Karpas-422 (cell line): Measurements from ENCODE around the gene ITPRIPL1. TPM values are rescaled to one million over a fixed set of nuclear protein-coding genes. Genes with fewer than 3 reads are reported as not detected.

Source experiments
- DNase-seq: peaks from one replicate; pipeline ENCODE4 v3.0.0-alpha.2; 2015
- H2AFZ ChIP-seq: fragments of 200-600 bp; sonication (generic); 2 replicates; pipeline ENCODE4 v1.6.1; 2014; ENCODE audit warnings: antibody characterized with exemption, low read length, mixed read lengths
- H3K27ac ChIP-seq: fragments of 200-600 bp; sonication (generic); 2 replicates; pipeline ENCODE4 v1.5.1; 2014; ENCODE audit warnings: mild to moderate bottlenecking, low read length, moderate library complexity
- H3K27me3 ChIP-seq: fragments of 200-600 bp; sonication (generic); 2 replicates; pipeline ENCODE4 v1.6.1; 2014; ENCODE audit warnings: low read length, mixed read lengths
- H3K36me3 ChIP-seq: fragments of 200-600 bp; sonication (generic); 2 replicates; pipeline ENCODE4 v1.6.1; 2014; ENCODE audit warnings: low read length, mixed read lengths; ENCODE audit not compliant: insufficient read depth
- H3K4me1 ChIP-seq: fragments of 200-600 bp; sonication (generic); 2 replicates; pipeline ENCODE4 v1.6.1; 2014; ENCODE audit warnings: mild to moderate bottlenecking, low read length, mixed read lengths
- H3K4me2 ChIP-seq: fragments of 200-600 bp; sonication (generic); 2 replicates; pipeline ENCODE4 v1.6.1; 2014; ENCODE audit warnings: low read length, low read depth, mild to moderate bottlenecking; ENCODE audit not compliant: poor library complexity, severe bottlenecking
- H3K4me3 ChIP-seq: fragments of 200-600 bp; sonication (generic); 2 replicates; pipeline ENCODE4 v1.5.1; 2014; ENCODE audit warnings: mild to moderate bottlenecking, antibody characterized with exemption, low read length, mixed read lengths
- H3K79me2 ChIP-seq: fragments of 200-600 bp; sonication (generic); 2 replicates; pipeline ENCODE4 v1.6.1; 2014; ENCODE audit warnings: mild to moderate bottlenecking, low read length, mixed read lengths
- H3K9ac ChIP-seq: fragments of 200-600 bp; sonication (generic); 2 replicates; pipeline ENCODE4 v1.6.0; 2014; ENCODE audit warnings: low read length
- H3K9me2 ChIP-seq: fragments of 200-600 bp; sonication (generic), shearing (Covaris generic); replicated peaks from 2 replicates; pipeline ENCODE4 v1.6.0; 2014; ENCODE audit warnings: mild to moderate bottlenecking, low read length, moderate library complexity; ENCODE audit not compliant: insufficient read depth
- H3K9me3 ChIP-seq: fragments of 300-700, 200-600 bp; sonication (generic); 2 replicates; pipeline ENCODE4 v1.6.1; 2014; ENCODE audit warnings: low read length, mixed read lengths
- H4K20me1 ChIP-seq: fragments of 200-600 bp; sonication (generic); 2 replicates; pipeline ENCODE4 v1.6.1; 2014; ENCODE audit warnings: mild to moderate bottlenecking, antibody characterized with exemption, low read length, low read depth; ENCODE audit not compliant: insufficient read depth
- total RNA-seq: library from RNA; depleted of rRNA; stranded (reverse); fragments of >200 nt; shearing (Covaris generic); gene quantifications from 2 replicates; pipeline ENCODE4 v1.2.3, GENCODE V29; 2014; ENCODE audit warnings: low replicate concordance

The ITPRIPL1 gene
- total RNA-seq, 1 experiment from 2014 or later, result 12.4 TPM

- peaks cover 73% of the 10 kb centered on the region for H3K79me2 ChIP-seq
- H3K27me3 ChIP-seq, result no peaks in the 10 kb centered on the region
- H3K9ac ChIP-seq, result no peak overlapping the region
- no peak overlapping the region for H3K4me2 ChIP-seq
- no peak for DNase-seq
- H2AFZ ChIP-seq, result no peak overlapping the region
- H3K4me1 ChIP-seq, result peaks cover 14% of the 10 kb centered on the region
- H3K9me3 ChIP-seq, result no peaks in the 10 kb centered on the region
- H3K9me2 ChIP-seq, result no peaks in the 10 kb centered on the region
- no peaks in the 10 kb centered on the region for H4K20me1 ChIP-seq
- H3K27ac ChIP-seq, result no peak overlapping the region
- H3K4me3 ChIP-seq, result no peak overlapping the region
- H3K36me3 ChIP-seq, result peaks cover 35% of the 10 kb centered on the region; the same call in 1 of the 2 replicates
Measured at GRCh38 chr2:96340493-96341414, 15.6 kb downstream of the ITPRIPL1 start.

DNA sequence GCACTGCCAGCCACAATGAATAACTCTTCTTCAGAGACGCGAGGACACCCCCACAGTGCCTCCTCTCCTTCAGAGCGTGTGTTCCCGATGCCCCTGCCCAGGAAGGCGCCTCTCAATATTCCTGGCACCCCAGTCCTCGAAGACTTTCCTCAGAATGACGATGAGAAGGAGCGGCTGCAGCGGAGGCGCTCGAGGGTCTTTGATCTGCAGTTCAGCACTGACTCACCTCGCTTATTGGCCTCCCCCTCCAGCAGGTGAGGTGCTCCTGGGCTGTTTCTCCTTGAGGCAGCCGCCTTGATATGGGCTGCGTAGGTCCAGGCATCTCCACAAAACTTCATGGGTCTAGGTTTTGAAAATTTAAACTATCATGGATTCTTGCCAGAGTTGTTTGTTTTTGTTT lies 16.5 kb downstream of the ITPRIPL1 start:
- H3K9ac ChIP-seq, result no peak overlapping the region
- H3K4me1 ChIP-seq, result peaks cover 9% of the 10 kb centered on the region
- H3K9me2 ChIP-seq, result no peaks in the 10 kb centered on the region
- H2AFZ ChIP-seq, result no peak overlapping the region
- H3K27me3 ChIP-seq, result no peaks in the 10 kb centered on the region
- H3K9me3 ChIP-seq, result no peaks in the 10 kb centered on the region
- H4K20me1 ChIP-seq, result no peaks in the 10 kb centered on the region
- peaks cover 66% of the 10 kb centered on the region for H3K79me2 ChIP-seq
- H3K27ac ChIP-seq, result no peak overlapping the region
- H3K36me3 ChIP-seq, result peaks cover 35% of the 10 kb centered on the region; the same call in 1 of the 2 replicates
- no peak for DNase-seq
- H3K4me3 ChIP-seq, result no peak overlapping the region
- H3K4me2 ChIP-seq, result no peak overlapping the region

DNA sequence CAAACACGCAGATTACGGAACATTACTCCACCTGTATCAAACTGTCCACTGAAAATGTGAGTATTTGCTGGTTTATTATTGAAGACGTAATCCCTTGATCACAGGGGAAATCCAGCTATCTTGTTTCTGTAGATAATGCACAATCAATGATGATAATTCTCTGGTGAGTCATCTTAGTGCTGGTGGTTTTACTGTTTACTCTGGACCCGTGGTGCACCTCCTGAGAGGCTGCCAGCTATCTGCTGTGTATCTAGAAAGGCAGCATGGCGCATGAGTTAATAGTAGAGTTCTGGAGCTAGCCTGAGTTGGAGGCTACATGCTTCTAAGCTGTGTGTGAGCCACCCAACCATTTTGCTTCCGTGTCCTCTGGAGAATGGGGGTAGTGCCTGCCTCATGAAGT lies 17.0 kb downstream of the ITPRIPL1 start:
- Histone ChIP-seq H3K27ac (no peak overlapping the region), H3K4me3 (no peak overlapping the region), H3K27me3 (no peaks in the 10 kb centered on the region), H3K4me2 (no peak overlapping the region), H3K4me1 (peaks cover 5% of the 10 kb centered on the region), H3K9me2 (no peaks in the 10 kb centered on the region), H2AFZ (no peak overlapping the region), H3K9me3 (no peaks in the 10 kb centered on the region), H3K79me2 (peaks cover 61% of the 10 kb centered on the region), H3K36me3 (peaks cover 35% of the 10 kb centered on the region; the same call in 1 of the 2 replicates), H4K20me1 (no peaks in the 10 kb centered on the region), H3K9ac (no peak overlapping the region)
- no peak for DNase-seq

- Histone ChIP-seq H2AFZ (no peak overlapping the region), H3K9ac (no peak overlapping the region), H3K79me2 (peaks cover 42% of the 10 kb centered on the region), H3K27me3 (no peaks in the 10 kb centered on the region), H3K36me3 (peaks cover 35% of the 10 kb centered on the region; the same call in 1 of the 2 replicates), H3K4me1 (no peaks in the 10 kb centered on the region), H4K20me1 (no peaks in the 10 kb centered on the region), H3K27ac (no peak overlapping the region), H3K9me2 (no peaks in the 10 kb centered on the region), H3K9me3 (no peaks in the 10 kb centered on the region), H3K4me2 (no peak overlapping the region), H3K4me3 (no peak overlapping the region)
- no peak for DNase-seq
Measured at GRCh38 chr2:96344011-96344410, 18.9 kb downstream of the ITPRIPL1 start.

DNA sequence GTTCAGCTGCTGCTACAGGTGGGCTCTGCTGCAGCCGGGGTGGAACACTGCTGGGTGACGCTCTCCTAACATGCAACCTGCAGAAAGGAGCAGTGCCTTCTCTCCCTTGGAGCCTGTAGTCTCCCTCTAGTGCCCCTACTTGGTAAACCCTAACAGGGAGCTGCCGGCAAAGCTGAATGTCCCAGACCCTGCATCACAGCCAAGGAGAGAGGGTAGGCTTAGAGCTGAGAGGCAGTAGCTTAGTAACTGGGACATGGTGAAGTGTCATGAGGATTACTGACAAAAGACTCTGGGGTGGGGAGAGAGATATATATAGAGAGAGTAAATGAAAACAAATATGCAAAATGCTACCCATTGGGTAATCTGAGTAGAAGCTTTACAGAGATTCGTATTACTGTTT lies 20.3 kb downstream of the ITPRIPL1 start:
- Histone ChIP-seq H3K4me1 (no peaks in the 10 kb centered on the region), H3K9me3 (no peaks in the 10 kb centered on the region), H3K27me3 (no peaks in the 10 kb centered on the region), H2AFZ (no peak overlapping the region), H3K4me2 (no peak overlapping the region), H3K4me3 (no peak overlapping the region), H3K9ac (no peak overlapping the region), H3K9me2 (no peaks in the 10 kb centered on the region), H3K36me3 (peaks cover 42% of the 10 kb centered on the region; the same call in 1 of the 2 replicates), H3K79me2 (peaks cover 28% of the 10 kb centered on the region), H3K27ac (no peak overlapping the region), H4K20me1 (no peaks in the 10 kb centered on the region)
- DNase-seq, result no peak

DNA sequence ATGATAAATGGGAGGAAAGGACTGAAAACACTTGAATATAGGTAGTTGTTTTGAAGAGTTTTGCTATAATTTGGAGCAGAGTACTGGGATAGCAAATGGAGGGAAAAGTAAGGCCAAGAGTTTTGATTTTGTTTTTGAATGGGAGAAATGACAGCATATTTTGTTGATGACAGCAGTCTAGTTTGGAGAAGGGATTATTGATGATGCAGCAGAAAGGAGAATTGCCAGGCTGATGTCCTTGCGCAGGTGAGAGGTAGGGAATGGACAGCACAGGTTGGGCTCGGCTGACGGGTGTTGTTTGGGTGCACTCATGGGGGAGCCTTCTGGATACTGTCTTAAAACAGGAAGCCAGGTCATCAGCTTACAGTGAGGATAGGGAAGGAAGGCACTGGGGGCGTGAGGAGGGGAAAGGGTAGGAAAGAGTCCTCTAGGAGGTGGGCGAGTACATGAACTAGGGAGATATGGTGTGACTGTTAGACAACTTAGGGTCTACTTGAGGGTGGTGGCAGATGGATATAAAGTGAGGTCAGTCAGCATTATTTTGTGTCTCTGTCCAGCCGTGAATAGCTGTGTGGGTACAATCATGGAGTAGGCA lies 20.8 kb downstream of the ITPRIPL1 start:
- H3K9me3 ChIP-seq, result no peaks in the 10 kb centered on the region
- no peaks in the 10 kb centered on the region for H3K4me1 ChIP-seq
- no peak overlapping the region for H3K4me3 ChIP-seq
- H3K27ac ChIP-seq, result no peak overlapping the region
- H3K9ac ChIP-seq, result no peak overlapping the region
- H2AFZ ChIP-seq, result no peak overlapping the region
- H3K36me3 ChIP-seq, result peaks cover 44% of the 10 kb centered on the region; the same call in 1 of the 2 replicates
- peaks cover 23% of the 10 kb centered on the region for H3K79me2 ChIP-seq
- H3K9me2 ChIP-seq, result no peaks in the 10 kb centered on the region
- H3K27me3 ChIP-seq, result no peaks in the 10 kb centered on the region
- H3K4me2 ChIP-seq, result no peak overlapping the region
- H4K20me1 ChIP-seq, result no peaks in the 10 kb centered on the region
- DNase-seq, result no peak

DNA sequence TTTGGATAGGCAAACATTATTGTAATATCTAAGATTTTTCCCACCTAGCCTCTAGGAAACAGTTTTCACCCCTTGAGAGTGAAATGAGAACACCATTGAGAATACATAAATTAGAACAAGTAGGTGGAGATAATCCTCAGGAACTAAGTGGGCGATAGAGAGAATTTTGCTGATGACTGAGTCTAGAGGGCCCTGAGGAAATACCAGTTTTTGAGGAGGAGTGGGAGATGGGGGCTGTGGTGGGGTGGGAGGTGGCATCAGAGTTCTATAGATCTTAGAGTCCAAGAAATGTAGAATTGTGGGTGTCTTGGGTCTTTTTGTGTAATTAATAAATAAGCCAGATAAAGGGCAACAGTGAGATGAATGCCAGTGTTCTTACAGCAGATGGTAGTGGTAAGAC lies 22.3 kb downstream of the ITPRIPL1 start:
- Histone ChIP-seq H3K36me3 (peaks cover 49% of the 10 kb centered on the region), H3K27ac (no peak overlapping the region), H3K4me1 (no peaks in the 10 kb centered on the region), H3K4me3 (no peak overlapping the region), H3K4me2 (no peak overlapping the region), H4K20me1 (no peaks in the 10 kb centered on the region), H3K79me2 (peaks cover 8% of the 10 kb centered on the region), H3K9me2 (no peaks in the 10 kb centered on the region), H2AFZ (no peak overlapping the region), H3K9ac (no peak overlapping the region), H3K27me3 (no peaks in the 10 kb centered on the region), H3K9me3 (no peaks in the 10 kb centered on the region)
- no peak for DNase-seq

GRCh38 chr2:96353032-96353561 lies 28.0 kb downstream of the ITPRIPL1 start:
- Histone ChIP-seq H4K20me1 (no peaks in the 10 kb centered on the region), H3K9me3 (no peaks in the 10 kb centered on the region), H3K4me2 (no peak overlapping the region), H2AFZ (no peak overlapping the region), H3K36me3 (peaks cover 56% of the 10 kb centered on the region), H3K9me2 (no peaks in the 10 kb centered on the region), H3K27me3 (no peaks in the 10 kb centered on the region), H3K4me1 (no peaks in the 10 kb centered on the region), H3K4me3 (no peak overlapping the region), H3K79me2 (no peaks in the 10 kb centered on the region), H3K9ac (no peak overlapping the region), H3K27ac (no peak overlapping the region)
- DNase-seq, result no peak
